Measurements from ENCODE around the gene BMPR1B. TPM values are rescaled to one million over a fixed set of nuclear protein-coding genes. Genes with fewer than 3 reads are reported as not detected.
A peak's percentile ranks its signal among the peaks of the same experiment; 100 is the strongest.

The BMPR1B gene
- total RNA-seq, 4 donors from 2014 or later = 10.5 to 40.9 (median 20.3) TPM

DNA sequence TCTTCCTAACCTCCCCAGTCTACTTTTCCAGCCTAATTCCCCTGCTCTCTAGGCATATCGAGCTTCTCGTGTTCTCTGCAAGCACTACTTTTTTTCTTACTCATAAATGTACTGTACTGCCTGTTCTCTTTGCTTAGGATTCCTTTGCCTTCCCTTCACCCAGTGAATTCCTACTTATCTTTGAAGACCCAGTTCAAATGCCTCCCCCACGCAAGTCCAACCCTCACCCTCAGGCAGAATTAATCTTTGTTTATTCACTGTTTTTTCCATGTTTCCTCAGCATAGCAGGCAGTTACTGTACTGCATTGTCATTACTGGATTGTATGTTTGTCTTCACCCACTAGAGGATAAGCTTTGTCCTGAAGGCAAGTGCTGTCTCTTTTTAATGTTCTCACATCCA, 287.7 kb downstream of the BMPR1B start:
- Histone ChIP-seq H3K27ac (no peak overlapping the region), H3K4me1 (peaks cover 0 to 34% (median 0%) of the 10 kb centered on the region in 3 donors), H3K36me3 (no peaks in the 10 kb centered on the region), H3K9me3 (no peaks in the 10 kb centered on the region), H3K27me3 (no peaks in the 10 kb centered on the region), H3K4me3 (no peak overlapping the region)
- no peak for ATAC-seq
- WGBS, 2 donors (ENCODE audit: low coverage in 1 of 2) = 35 to 45% methylated on average over 3 of the region's 3 CpGs
- TF ChIP-seq POLR2AphosphoS5 (IDR thresholded peaks at IDR 0.05) (no peak), EP300 (IDR thresholded peaks at IDR 0.05) (no peak), POLR2A (IDR thresholded peaks at IDR 0.05) (no peak)
- TF ChIP-seq, protein P1, sequence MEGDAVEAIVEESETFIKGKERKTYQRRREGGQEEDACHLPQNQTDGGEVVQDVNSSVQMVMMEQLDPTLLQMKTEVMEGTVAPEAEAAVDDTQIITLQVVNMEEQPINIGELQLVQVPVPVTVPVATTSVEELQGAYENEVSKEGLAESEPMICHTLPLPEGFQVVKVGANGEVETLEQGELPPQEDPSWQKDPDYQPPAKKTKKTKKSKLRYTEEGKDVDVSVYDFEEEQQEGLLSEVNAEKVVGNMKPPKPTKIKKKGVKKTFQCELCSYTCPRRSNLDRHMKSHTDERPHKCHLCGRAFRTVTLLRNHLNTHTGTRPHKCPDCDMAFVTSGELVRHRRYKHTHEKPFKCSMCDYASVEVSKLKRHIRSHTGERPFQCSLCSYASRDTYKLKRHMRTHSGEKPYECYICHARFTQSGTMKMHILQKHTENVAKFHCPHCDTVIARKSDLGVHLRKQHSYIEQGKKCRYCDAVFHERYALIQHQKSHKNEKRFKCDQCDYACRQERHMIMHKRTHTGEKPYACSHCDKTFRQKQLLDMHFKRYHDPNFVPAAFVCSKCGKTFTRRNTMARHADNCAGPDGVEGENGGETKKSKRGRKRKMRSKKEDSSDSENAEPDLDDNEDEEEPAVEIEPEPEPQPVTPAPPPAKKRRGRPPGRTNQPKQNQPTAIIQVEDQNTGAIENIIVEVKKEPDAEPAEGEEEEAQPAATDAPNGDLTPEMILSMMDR (IDR thresholded peaks at IDR 0.05) = no peak

DNA sequence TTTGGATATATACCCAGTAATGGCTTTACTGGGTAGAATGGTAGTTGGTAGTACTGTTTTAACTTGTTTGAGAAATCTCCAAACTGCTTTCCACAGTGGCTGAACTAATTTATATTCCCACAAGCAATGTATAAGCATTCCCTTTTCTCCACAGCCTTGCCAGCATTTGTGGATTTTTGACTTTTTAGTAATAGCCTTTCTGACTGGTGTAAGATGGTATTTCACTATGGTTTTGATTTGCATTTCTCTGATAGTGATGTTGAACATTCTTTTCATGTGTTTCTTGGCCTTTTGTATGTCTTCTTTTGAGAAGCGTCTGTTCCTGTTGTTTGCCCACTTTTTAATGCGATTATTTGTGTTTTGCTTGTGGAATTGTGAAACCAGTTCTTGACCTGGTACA, 290.5 kb downstream of the BMPR1B start:
- Histone ChIP-seq H3K4me3 (no peak overlapping the region), H3K36me3 (no peaks in the 10 kb centered on the region), H3K27me3 (no peaks in the 10 kb centered on the region), H3K9me3 (no peaks in the 10 kb centered on the region), H3K27ac (no peak overlapping the region), H3K4me1 (peaks cover 0 to 44% (median 0%) of the 10 kb centered on the region in 3 donors)
- no peak for TF ChIP-seq POLR2A (IDR thresholded peaks at IDR 0.05)
- TF ChIP-seq, protein P1 (IDR thresholded peaks at IDR 0.05) = no peak
- no peak for TF ChIP-seq EP300 (IDR thresholded peaks at IDR 0.05)
- no peak for TF ChIP-seq POLR2AphosphoS5 (IDR thresholded peaks at IDR 0.05)
- 96 to 100% methylated on average over 1 to 2 of the region's 2 CpGs for WGBS, 2 donors (ENCODE audit: low coverage in 1 of 2)
- ATAC-seq = no peak

GRCh38 chr4:95049551-95050233, 291.9 kb downstream of the BMPR1B start:
- TF ChIP-seq POLR2A (IDR thresholded peaks at IDR 0.05) = no peak
- TF ChIP-seq EP300 (IDR thresholded peaks at IDR 0.05) = no peak
- TF ChIP-seq, protein P1 (IDR thresholded peaks at IDR 0.05) = no peak
- TF ChIP-seq POLR2AphosphoS5 (IDR thresholded peaks at IDR 0.05) = no peak
- Histone ChIP-seq H3K27ac (peak overlapping the region in 1 of 4 donors; percentile 3), H3K27me3 (no peaks in the 10 kb centered on the region), H3K4me3 (no peak overlapping the region), H3K36me3 (no peaks in the 10 kb centered on the region), H3K9me3 (no peaks in the 10 kb centered on the region), H3K4me1 (peaks cover 0 to 37% (median 0%) of the 10 kb centered on the region in 3 donors)
- WGBS, 2 donors (ENCODE audit: low coverage in 1 of 2) = 27 to 30% methylated on average over 2 of the region's 2 CpGs
- no peak for ATAC-seq

GRCh38 chr4:95050980-95051701, 293.4 kb downstream of the BMPR1B start:
- H3K27ac ChIP-seq = no peak overlapping the region
- H3K4me1 ChIP-seq = peaks cover 0 to 24% (median 0%) of the 10 kb centered on the region in 3 donors
- no peak for ATAC-seq
- 44 to 64% methylated on average over 5 to 9 of the region's 13 CpGs for WGBS, 2 donors (ENCODE audit: low coverage in 1 of 2)
- H3K9me3 ChIP-seq = no peaks in the 10 kb centered on the region
- TF ChIP-seq POLR2AphosphoS5 (IDR thresholded peaks at IDR 0.05) = no peak
- TF ChIP-seq EP300 (IDR thresholded peaks at IDR 0.05) = no peak
- TF ChIP-seq, protein P1 (IDR thresholded peaks at IDR 0.05) = no peak
- TF ChIP-seq POLR2A (IDR thresholded peaks at IDR 0.05) = no peak
- H3K27me3 ChIP-seq = no peaks in the 10 kb centered on the region
- no peak overlapping the region for H3K4me3 ChIP-seq
- H3K36me3 ChIP-seq = no peaks in the 10 kb centered on the region

GRCh38 chr4:95051702-95052020, 293.9 kb downstream of the BMPR1B start:
- TF ChIP-seq, protein P1 (IDR thresholded peaks at IDR 0.05) = no peak
- TF ChIP-seq POLR2A (IDR thresholded peaks at IDR 0.05) (no peak), POLR2AphosphoS5 (IDR thresholded peaks at IDR 0.05) (no peak), EP300 (IDR thresholded peaks at IDR 0.05) (no peak)
- Histone ChIP-seq H3K27ac (no peak overlapping the region), H3K27me3 (no peaks in the 10 kb centered on the region), H3K4me3 (no peak overlapping the region), H3K36me3 (no peaks in the 10 kb centered on the region), H3K4me1 (peaks cover 0 to 22% (median 0%) of the 10 kb centered on the region in 3 donors), H3K9me3 (no peaks in the 10 kb centered on the region)
- ATAC-seq = no peak
- 70 to 81% methylated on average over 2 of the region's 2 CpGs for WGBS, 2 donors (ENCODE audit: low coverage in 1 of 2)

Data from gastroesophageal sphincter (tissue), 4 donors.